Measurements from ENCODE around the gene PIAS1. TPM values are rescaled to one million over a fixed set of nuclear protein-coding genes. Genes with fewer than 3 reads are reported as not detected.

Gene PIAS1
- total and polyA plus RNA-seq, 9 of the 15 experiments (the other 6 are each of a cell fraction or from before 2014, with no cell fraction given): 18.0 to 59.1 (median 28.5) TPM

GRCh38 chr15:68195336-68196112 is 141.4 kb downstream of the PIAS1 start:
- H3K36me3 ChIP-seq (ENCODE audit: control insufficient read depth, insufficient read depth, low read length): peaks cover 56% of the 10 kb centered on the region
- no peak for FAIRE-seq

More at GRCh38 chr15:68195336-68196112, 141.4 kb downstream of the PIAS1 start:
- H4K20me1 ChIP-seq (replicated peaks; ENCODE audit: control insufficient read depth, insufficient read depth, low read length): no peaks in the 10 kb centered on the region
- 79% methylated on average over 8 of the region's 8 CpGs for WGBS (ENCODE audit: insufficient coverage, low coverage, missing lambda C conversion rate)
- CTCF ChIA-PET (ENCODE audit: low intra/inter-chr PET ratio): no interaction called here
- no TSS peak for BruUV-seq (replicated peaks)
- H3K79me2 ChIP-seq (ENCODE audit: control insufficient read depth, insufficient read depth, low read length): no peaks in the 10 kb centered on the region
- H2AFZ ChIP-seq (ENCODE audit: low read depth, low read length): no peak overlapping the region
- no peak overlapping the region for H3K9ac ChIP-seq (ENCODE audit: insufficient read depth in 1 of 2, low read depth in 2 of 2, low read length in 2 of 2)
- ATAC-seq (no peak), DNase-seq (ENCODE audit: extremely low read depth in 1 of 4, low spot score in 3 of 4) (no peak)
- H3K4me3 ChIP-seq: no peak overlapping the region
- TF ChIP-seq CTCF (IDR thresholded peaks at IDR 0.05 in 2 of 3, conservative IDR thresholded peaks at IDR 0.05 in 1 of 3; ENCODE audit: insufficient read depth in 2 of 3, low read depth in 1 of 3, low read length in 3 of 3) (0 out of 6 replicates have a peak, but pooled peaks of 1 of the 3 experiments have one; percentile 3), CHD2 (IDR thresholded peaks at IDR 0.05; ENCODE audit: low read depth, low read length) (no peak), NFATC3 (IDR thresholded peaks at IDR 0.05) (no peak), BACH1 (tag; IDR thresholded peaks at IDR 0.05) (no peak), TRIM28 (IDR thresholded peaks at IDR 0.05) (no peak), MEF2A (IDR thresholded peaks at IDR 0.05; ENCODE audit: control insufficient read depth, low read depth, low read length) (no peak), CSDE1 (IDR thresholded peaks at IDR 0.05) (no peak)
- no peaks in the 10 kb centered on the region for H3K9me3 ChIP-seq (replicated peaks; ENCODE audit: control insufficient read depth, insufficient read depth, low read depth, low read length)
- no peak overlapping the region for H3K27ac ChIP-seq (ENCODE audit: extremely low read depth, low read depth, low read length)
- POLR2A ChIA-PET: interaction anchor here (0.6 to 1.3 kb wide), 4 partner anchors 10 to 434 kb away, joined by 3 to 5 read pairs (median 4); no protein-coding TSS in a partner anchor
- H3K27me3 ChIP-seq (ENCODE audit: control insufficient read depth in 2 of 2, insufficient read depth in 2 of 2, low read length in 2 of 2): no peaks in the 10 kb centered on the region
- H3K4me1 ChIP-seq (replicated peaks in 1 of 2; ENCODE audit: control insufficient read depth in 2 of 2, insufficient read depth in 2 of 2, low read length in 2 of 2): peaks cover 0 to 16% of the 10 kb centered on the region in 2 experiments; a peak in 3 of 5 replicates
- no peak overlapping the region for H3K4me2 ChIP-seq (ENCODE audit: insufficient read depth, low read length)
- in situ Hi-C loops (cut with MboI) (no loop called here), intact Hi-C loops (cut with micrococcal nuclease) (no loop called here)
- H3K9me1 ChIP-seq (ENCODE audit: control insufficient read depth, insufficient read depth, low read length): no peaks in the 10 kb centered on the region

All from K562 (cell line).